ENCODE measurements around the gene SMAD5.

Gene SMAD5

DNA sequence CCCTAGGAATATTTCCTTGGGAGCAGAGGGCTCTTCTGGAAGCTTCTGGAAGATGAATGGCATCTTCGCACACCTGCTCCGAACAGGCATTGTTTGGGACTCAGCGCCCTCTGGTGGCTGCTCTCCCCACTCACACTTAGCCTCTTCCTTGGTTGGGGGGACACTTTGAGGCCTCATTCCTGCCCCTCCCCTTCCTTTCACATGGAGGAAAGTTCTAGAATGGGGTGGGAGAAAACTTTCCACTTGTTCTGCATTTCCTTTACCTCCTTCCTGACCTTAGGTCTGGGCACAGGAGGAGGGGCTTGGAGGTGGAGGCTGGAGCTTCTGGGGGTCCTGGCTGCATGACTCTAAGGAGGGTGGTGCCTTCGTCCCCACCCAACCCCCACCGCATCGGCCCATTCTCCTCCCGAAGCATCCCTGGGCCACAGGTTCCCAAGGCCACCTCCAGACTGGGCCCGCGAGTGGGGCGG, 79.6 kb downstream of the SMAD5 start (continued):
- no peak for TF ChIP-seq ZNF510 (tag by site-specific recombination; IDR thresholded peaks at IDR 0.05; ENCODE audit: insufficient replicate concordance)
- TF ChIP-seq ZNF37A (tag by site-specific recombination; IDR thresholded peaks at IDR 0.05): no peak
- TF ChIP-seq EGR2 (tag by site-specific recombination; IDR thresholded peaks at IDR 0.05; ENCODE audit: low read depth): no peak

DNA sequence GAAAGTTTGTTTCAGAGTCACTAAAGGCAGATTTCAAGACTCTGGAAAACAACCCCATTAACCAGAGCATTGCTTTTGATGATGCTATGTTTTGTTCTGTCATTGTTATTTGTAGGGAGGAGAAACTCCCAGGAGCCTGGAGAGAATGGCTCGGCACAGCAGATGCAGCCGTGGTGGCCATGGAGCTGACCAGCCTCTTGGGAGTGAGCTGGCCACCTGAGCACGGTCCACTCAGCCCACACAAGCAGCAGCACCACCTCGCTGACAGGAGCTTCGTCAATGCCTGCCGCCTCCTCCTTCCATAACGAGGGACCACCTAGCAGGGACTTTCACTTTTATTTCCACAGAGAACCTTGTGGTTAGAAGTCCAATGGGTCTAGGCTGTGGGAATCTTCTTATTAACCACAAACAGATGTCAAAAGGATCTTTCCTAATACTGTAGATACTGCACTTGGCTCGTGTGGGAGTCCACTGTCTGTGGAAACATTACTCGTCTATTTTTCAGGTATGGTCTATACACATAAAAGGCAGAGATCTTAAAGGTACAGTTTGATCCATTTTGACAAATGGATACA, 81.4 kb downstream of the SMAD5 start:
- CTCF ChIA-PET: interaction anchor here (0.5 to 0.8 kb wide), 5 partner anchors 20 to 981 kb away, joined by 3 to 5 read pairs (median 3); no protein-coding TSS in a partner anchor

DNA sequence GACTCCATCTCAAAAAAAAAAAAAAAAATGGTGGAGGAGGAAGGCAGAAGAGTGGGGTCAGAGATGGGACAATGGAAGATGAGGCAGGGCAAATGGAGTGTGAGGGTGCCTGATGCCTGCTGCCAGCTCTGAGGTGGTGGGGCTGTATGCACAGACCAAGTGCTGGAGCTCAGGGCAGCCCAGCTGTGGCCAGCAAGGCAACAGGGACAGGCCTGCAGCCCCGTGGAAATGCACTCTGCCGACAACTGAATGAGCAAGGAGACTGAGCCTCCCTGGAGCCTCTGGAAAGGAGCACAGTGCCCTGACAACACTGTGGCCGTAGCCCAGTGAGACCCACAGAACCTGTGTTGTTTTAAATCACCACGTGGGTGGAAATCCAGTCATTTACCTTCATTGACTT, 83.2 kb downstream of the SMAD5 start:
- H3K4me1 ChIP-seq (ENCODE audit: control insufficient read depth, insufficient read depth, low read length): no peaks in the 10 kb centered on the region
- no peaks in the 10 kb centered on the region for H3K9me3 ChIP-seq (ENCODE audit: control insufficient read depth, insufficient read depth, low read depth, low read length)
- ChIA-PET CTCF (interaction anchor here (0.6 to 0.7 kb wide), 2 partner anchors 155 to 331 kb away, joined by 3 to 6 read pairs; no protein-coding TSS in a partner anchor), POLR2A (no interaction called here)
- TF ChIP-seq SALL2 (tag by site-specific recombination; IDR thresholded peaks at IDR 0.05; ENCODE audit: borderline replicate concordance) (no peak), ZNF514 (tag by site-specific recombination; IDR thresholded peaks at IDR 0.05) (no peak), ZEB2 (tag by site-specific recombination; IDR thresholded peaks at IDR 0.05) (no peak), PRDM1 (tag by site-specific recombination; IDR thresholded peaks at IDR 0.05) (no peak)
- TF ChIP-seq, protein P1, sequence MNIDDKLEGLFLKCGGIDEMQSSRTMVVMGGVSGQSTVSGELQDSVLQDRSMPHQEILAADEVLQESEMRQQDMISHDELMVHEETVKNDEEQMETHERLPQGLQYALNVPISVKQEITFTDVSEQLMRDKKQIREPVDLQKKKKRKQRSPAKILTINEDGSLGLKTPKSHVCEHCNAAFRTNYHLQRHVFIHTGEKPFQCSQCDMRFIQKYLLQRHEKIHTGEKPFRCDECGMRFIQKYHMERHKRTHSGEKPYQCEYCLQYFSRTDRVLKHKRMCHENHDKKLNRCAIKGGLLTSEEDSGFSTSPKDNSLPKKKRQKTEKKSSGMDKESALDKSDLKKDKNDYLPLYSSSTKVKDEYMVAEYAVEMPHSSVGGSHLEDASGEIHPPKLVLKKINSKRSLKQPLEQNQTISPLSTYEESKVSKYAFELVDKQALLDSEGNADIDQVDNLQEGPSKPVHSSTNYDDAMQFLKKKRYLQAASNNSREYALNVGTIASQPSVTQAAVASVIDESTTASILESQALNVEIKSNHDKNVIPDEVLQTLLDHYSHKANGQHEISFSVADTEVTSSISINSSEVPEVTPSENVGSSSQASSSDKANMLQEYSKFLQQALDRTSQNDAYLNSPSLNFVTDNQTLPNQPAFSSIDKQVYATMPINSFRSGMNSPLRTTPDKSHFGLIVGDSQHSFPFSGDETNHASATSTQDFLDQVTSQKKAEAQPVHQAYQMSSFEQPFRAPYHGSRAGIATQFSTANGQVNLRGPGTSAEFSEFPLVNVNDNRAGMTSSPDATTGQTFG (tag by site-specific recombination; IDR thresholded peaks at IDR 0.05; ENCODE audit: borderline replicate concordance): no peak
- H3K4me3 ChIP-seq (ENCODE audit: low read depth, low read length): no peak overlapping the region
- H3K27ac ChIP-seq (ENCODE audit: extremely low read depth, low read depth, low read length): no peak overlapping the region
- H3K36me3 ChIP-seq (ENCODE audit: control insufficient read depth in 2 of 2, insufficient read depth in 1 of 2, low read length in 2 of 2): no peaks in the 10 kb centered on the region

More for the DNA sequence above, 81.4 kb downstream of the SMAD5 start:
- no peak overlapping the region for H3K27ac ChIP-seq (ENCODE audit: extremely low read depth, low read depth, low read length)
- no peak for TF ChIP-seq ZNF658 (tag by site-specific recombination; IDR thresholded peaks at IDR 0.05)
- TF ChIP-seq ZSCAN16 (tag by site-specific recombination; IDR thresholded peaks at IDR 0.05): no peak
- no peak for TF ChIP-seq ZNF549 (tag by site-specific recombination; IDR thresholded peaks at IDR 0.05)
- no peaks in the 10 kb centered on the region for H3K4me1 ChIP-seq (ENCODE audit: control insufficient read depth, insufficient read depth, low read length)
- H3K9me3 ChIP-seq (ENCODE audit: control insufficient read depth, insufficient read depth, low read depth, low read length): no peaks in the 10 kb centered on the region
- POLR2A ChIA-PET: no interaction called here
- H3K4me3 ChIP-seq (ENCODE audit: low read depth, low read length): no peak overlapping the region
- no peaks in the 10 kb centered on the region for H3K36me3 ChIP-seq (ENCODE audit: control insufficient read depth in 2 of 2, insufficient read depth in 1 of 2, low read length in 2 of 2)

DNA sequence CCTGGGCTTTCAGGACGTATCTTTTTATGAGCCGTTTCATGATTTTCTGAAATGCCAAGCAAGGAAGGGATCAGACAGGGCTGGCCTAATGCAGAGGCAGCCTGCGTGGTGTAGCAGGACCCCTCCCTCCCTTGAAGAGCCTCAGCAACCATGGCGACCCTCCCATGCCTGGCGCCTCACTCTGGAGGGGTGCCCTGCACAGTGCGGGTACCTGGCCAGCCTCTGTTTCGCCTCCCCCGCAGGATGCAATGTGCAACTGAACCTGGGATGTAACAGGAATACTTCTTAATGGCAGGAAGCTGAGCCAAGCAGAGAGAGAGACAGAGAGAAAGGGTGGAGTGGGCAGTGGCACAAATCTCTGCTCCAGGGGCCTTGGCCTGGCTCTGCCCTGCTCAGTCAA, 83.6 kb downstream of the SMAD5 start:
- no peaks in the 10 kb centered on the region for H3K4me1 ChIP-seq (ENCODE audit: control insufficient read depth, insufficient read depth, low read length)
- ChIA-PET POLR2A (no interaction called here), CTCF (interaction anchor here (0.7 kb wide), 1 partner anchor 155 kb away, joined by 3 read pairs; no protein-coding TSS in a partner anchor)
- no peaks in the 10 kb centered on the region for H3K36me3 ChIP-seq (ENCODE audit: control insufficient read depth in 2 of 2, insufficient read depth in 1 of 2, low read length in 2 of 2)
- TF ChIP-seq ZNF324 (tag by site-specific recombination; IDR thresholded peaks at IDR 0.05): no peak
- no peak for TF ChIP-seq GLI2 (tag by site-specific recombination; IDR thresholded peaks at IDR 0.05; ENCODE audit: borderline replicate concordance, low read depth)
- no peak for TF ChIP-seq ZSCAN16 (tag by site-specific recombination; IDR thresholded peaks at IDR 0.05)
- TF ChIP-seq, protein P2, sequence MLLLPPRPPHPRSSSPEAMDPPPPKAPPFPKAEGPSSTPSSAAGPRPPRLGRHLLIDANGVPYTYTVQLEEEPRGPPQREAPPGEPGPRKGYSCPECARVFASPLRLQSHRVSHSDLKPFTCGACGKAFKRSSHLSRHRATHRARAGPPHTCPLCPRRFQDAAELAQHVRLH (tag by site-specific recombination; IDR thresholded peaks at IDR 0.05): no peak
- TF ChIP-seq ZNF121 (tag by site-specific recombination; IDR thresholded peaks at IDR 0.05): no peak
- TF ChIP-seq ZNF549 (tag by site-specific recombination; IDR thresholded peaks at IDR 0.05): no peak
- TF ChIP-seq, protein P3, sequence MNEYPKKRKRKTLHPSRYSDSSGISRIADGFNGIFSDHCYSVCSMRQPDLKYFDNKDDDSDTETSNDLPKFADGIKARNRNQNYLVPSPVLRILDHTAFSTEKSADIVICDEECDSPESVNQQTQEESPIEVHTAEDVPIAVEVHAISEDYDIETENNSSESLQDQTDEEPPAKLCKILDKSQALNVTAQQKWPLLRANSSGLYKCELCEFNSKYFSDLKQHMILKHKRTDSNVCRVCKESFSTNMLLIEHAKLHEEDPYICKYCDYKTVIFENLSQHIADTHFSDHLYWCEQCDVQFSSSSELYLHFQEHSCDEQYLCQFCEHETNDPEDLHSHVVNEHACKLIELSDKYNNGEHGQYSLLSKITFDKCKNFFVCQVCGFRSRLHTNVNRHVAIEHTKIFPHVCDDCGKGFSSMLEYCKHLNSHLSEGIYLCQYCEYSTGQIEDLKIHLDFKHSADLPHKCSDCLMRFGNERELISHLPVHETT (tag by site-specific recombination; IDR thresholded peaks at IDR 0.05): no peak
- no peak for TF ChIP-seq ZNF658 (tag by site-specific recombination; IDR thresholded peaks at IDR 0.05)
- TF ChIP-seq, protein P4, sequence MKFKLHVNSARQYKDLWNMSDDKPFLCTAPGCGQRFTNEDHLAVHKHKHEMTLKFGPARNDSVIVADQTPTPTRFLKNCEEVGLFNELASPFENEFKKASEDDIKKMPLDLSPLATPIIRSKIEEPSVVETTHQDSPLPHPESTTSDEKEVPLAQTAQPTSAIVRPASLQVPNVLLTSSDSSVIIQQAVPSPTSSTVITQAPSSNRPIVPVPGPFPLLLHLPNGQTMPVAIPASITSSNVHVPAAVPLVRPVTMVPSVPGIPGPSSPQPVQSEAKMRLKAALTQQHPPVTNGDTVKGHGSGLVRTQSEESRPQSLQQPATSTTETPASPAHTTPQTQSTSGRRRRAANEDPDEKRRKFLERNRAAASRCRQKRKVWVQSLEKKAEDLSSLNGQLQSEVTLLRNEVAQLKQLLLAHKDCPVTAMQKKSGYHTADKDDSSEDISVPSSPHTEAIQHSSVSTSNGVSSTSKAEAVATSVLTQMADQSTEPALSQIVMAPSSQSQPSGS (tag by site-specific recombination; IDR thresholded peaks at IDR 0.05; ENCODE audit: low read depth): no peak
- TF ChIP-seq ZNF169 (tag by site-specific recombination; IDR thresholded peaks at IDR 0.05): no peak
- TF ChIP-seq ZNF843 (tag by site-specific recombination; IDR thresholded peaks at IDR 0.05): no peak
- TF ChIP-seq ZNF19 (tag by site-specific recombination; IDR thresholded peaks at IDR 0.05; ENCODE audit: low read depth): no peak
- H3K4me3 ChIP-seq (ENCODE audit: low read depth, low read length): no peak overlapping the region
- H3K9me3 ChIP-seq (ENCODE audit: control insufficient read depth, insufficient read depth, low read depth, low read length): no peaks in the 10 kb centered on the region
- H3K27ac ChIP-seq (ENCODE audit: extremely low read depth, low read depth, low read length): no peak overlapping the region

All from HEK293 (cell line).